ENCODE measurements around the gene STX18.

The STX18 gene

GRCh38 chr4:4377732-4378460, 164.0 kb downstream of the STX18 start:
- no peak for TF ChIP-seq CTCF (IDR thresholded peaks at IDR 0.05; ENCODE audit: low read depth, low read length, missing control alignments)
- H3K4me3 ChIP-seq (replicated peaks; ENCODE audit: low read depth, low read length) = no peak overlapping the region
- DNase-seq (ENCODE audit: extremely low read depth, low read depth) = no peak

- no peak overlapping the region for H3K4me3 ChIP-seq (replicated peaks; ENCODE audit: low read depth, low read length)
- TF ChIP-seq CTCF (IDR thresholded peaks at IDR 0.05; ENCODE audit: low read depth, low read length, missing control alignments) = no peak
- DNase-seq (ENCODE audit: extremely low read depth, low read depth) = no peak
Observed at GRCh38 chr4:4377191-4377590, 164.7 kb downstream of the STX18 start.

GRCh38 chr4:4376074-4376473, 165.8 kb downstream of the STX18 start:
- DNase-seq (ENCODE audit: extremely low read depth, low read depth) = no peak
- no peak for TF ChIP-seq CTCF (IDR thresholded peaks at IDR 0.05; ENCODE audit: low read depth, low read length, missing control alignments)
- H3K4me3 ChIP-seq (replicated peaks; ENCODE audit: low read depth, low read length) = no peak overlapping the region

GRCh38 chr4:4374388-4375098, 167.3 kb downstream of the STX18 start:
- no peak for TF ChIP-seq CTCF (IDR thresholded peaks at IDR 0.05; ENCODE audit: low read depth, low read length, missing control alignments)
- DNase-seq (ENCODE audit: extremely low read depth, low read depth) = no peak
- H3K4me3 ChIP-seq (replicated peaks; ENCODE audit: low read depth, low read length) = no peak overlapping the region

All from HFF-Myc (cell line).